Smooth muscle cell of trachea (primary cell): ENCODE measurements around the gene XCL2. TPM values are rescaled to one million over a fixed set of nuclear protein-coding genes. Genes with fewer than 3 reads are reported as not detected.

Experiments used
- total RNA-seq: library from RNA; depleted of rRNA; stranded (reverse); fragments of >200 nt; gene quantifications from 2 replicates; pipeline ENCODE4 v1.2.1, GENCODE V29; 2014

XCL2 gene
- not detected in 2 replicates for total RNA-seq

GRCh38 chr1:168543840-168544498 lies at the start of gene XCL2:
TSS of gene XCL2 (minus strand) at chr1:168543997. CDS start at chr1:168543964, 33 bp downstream.

GRCh38 chr1:168576245-168576688 lies 32.5 kb upstream of the XCL2 start, which contains the start of gene XCL1:
TSS of gene XCL1 (plus strand) at chr1:168576605. CDS start at chr1:168576638, 33 bp downstream.

Other genes starting within 250 kb of the XCL2 start
- not detected in 2 replicates for gene XCL1, start 32.6 kb upstream of the XCL2 start, total RNA-seq
- 1.8 and 2.3 TPM in 2 replicates for gene DPT, start 185.2 kb upstream of the XCL2 start, total RNA-seq